Activated T-helper 1 cell treated with Interleukin-2 at 50 U/mL for 16 hours (primary cell): ENCODE results near the gene NUDT8.
A peak's percentile ranks its signal among the peaks of the same experiment; 100 is the strongest.
"Not testable (repeated sequence)": the region's sequence is repeated elsewhere in the genome, so short reads cannot be mapped to it uniquely, and the experiment has no call there.

Source experiments
- DNase-seq: peaks from one replicate; pipeline ENCODE4 v3.0.0-alpha.2; 2020; ENCODE audit warnings: low read depth

The NUDT8 gene

DNA sequence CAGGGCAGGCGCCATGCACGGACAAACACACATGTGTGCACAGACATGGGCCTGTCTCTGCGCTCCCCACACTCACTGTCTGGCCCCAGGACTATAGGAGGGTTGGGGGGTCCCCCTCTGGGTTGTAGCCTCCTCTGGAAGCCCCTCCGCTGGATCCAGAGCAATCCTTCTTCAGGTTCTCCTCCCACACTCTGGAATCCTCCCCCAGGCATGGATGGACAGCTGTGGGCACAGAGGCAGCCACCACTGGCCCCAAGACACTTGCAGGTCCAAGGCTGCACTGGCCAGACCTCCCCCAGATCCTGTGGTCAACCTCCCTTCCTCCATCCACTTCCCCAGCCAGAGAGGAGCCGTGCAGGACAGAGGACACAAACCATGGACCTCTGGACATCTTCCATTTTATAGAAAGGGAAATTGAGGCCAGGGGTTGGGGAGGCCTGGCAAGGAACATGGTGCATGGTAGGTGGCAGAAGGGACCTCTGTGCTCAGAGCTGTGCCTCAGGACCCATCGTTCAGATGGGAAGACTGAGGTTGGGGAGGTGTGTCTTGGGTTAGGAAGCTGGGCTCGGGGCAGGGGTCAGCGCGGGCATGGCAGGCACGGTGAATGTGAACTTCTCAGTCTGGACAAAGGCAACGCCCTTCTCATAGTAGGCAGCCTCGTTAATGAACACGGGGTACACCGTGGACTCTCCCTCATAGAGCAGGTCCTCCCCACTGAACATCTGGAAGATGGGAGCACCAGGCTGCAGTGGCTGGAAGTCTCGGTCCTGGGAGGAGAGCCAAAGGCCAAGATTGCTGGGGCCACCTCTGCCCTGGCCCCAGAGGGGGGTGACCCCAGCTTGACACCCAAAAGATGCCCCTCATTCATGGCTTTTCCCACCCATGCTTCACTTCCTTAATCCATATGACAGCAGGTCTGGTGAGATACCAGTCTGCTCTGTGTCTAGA is 12.7 kb upstream of the NUDT8 start:
- no peak for DNase-seq

DNA sequence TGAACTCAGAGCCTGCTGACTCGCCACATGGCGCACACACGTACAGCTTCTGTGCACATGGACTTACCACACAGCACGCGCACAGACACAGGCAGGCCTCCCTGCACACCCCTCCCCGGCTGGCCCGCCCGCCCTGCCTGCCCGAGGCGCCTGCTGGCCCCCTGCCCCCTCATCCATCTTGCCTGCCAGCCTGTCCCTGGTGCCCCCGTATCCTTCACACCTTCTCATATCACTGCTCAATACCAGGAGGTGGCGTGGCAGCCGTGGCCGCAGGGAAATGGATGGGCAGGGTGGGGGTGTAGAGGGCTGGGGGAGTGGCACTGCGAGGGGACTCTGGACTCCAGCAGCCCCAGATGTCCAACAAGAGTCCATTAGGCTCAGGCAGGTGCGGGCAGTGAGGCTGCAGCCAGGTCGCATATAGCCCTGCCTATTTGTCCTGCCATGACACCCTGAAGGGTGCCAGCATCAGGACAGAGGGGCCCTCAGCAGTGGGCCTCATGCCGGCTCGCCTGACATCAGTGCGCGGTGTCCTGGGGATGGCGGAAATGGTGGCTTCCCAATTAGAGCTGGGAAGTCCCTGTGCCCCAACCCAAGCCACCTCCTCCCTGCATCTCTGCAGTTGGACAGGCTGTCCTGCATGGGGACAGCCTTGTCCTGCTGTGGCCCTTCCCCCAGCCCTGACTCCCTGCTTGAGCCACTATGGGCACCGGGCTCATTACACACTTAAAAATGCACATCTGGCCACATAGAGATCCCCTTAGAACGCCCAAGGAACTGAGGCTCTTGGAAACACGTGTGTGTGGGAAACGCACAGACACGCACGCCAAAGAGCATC is 11.8 kb upstream of the NUDT8 start:
- DNase-seq = no peak

DNA sequence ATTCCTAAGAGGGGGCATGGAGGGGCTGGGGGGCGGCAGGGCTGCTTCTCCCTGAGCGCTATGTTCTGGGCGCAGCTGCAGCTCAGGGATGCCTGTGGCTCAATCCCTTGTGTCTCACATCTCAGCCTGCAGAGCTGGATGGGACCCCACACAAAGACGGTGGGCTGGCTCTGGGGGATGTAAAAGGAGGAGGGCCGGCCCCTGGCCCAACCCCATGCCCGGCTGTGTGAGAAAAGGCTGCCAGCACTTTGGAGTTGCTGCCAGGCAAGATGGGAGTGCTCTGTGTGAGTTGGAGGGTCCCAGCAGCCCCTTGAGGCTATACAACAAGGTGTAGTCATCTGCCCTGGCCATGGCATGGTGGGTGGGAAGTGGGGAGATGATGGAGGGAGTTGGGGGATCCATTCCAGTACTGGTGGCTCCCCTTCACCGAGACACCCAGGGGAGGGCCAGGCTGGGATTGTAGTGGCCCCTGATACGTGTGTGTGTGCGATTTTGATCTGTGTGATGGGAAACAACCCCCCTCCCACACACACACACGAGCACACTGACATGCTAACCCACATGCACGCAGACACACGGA is 11.1 kb upstream of the NUDT8 start:
- DNase-seq = no peak

DNA sequence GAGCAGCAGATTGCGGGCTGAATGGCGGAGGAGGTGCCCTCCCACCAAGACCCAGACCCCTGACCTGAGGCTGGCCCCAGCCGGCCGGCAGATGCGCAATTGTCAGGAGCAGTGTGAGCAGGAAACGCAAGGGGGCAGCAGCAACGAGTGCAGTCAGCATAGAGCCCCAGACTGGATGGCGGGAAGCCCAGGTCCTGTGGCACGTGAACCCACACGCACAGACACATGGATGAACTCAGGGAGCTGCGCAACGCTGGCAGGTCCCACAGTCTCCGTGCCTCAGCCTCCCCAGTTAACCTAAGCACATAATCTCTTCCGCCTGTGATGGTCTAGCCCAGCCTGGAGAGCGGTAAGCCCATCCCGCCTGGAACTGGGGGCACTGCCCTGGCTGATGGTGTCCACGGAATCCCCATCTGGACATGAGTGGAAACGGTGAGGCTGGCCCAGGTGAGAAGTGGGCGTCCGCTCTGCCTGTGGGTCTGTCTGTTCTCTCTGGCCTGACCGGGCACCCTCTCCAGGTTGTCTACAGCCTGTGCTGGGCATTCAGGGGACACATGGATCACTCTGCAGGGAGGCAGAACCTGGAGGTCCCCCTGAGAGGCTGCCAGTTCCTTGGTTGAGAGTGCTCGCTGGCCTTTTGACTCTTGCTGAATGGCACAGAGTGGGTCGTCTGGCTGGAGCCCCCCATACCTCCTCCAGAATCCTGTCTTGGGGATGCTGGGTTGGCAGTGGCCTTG is 10.5 kb upstream of the NUDT8 start:
- DNase-seq = peak; percentile 29

DNA sequence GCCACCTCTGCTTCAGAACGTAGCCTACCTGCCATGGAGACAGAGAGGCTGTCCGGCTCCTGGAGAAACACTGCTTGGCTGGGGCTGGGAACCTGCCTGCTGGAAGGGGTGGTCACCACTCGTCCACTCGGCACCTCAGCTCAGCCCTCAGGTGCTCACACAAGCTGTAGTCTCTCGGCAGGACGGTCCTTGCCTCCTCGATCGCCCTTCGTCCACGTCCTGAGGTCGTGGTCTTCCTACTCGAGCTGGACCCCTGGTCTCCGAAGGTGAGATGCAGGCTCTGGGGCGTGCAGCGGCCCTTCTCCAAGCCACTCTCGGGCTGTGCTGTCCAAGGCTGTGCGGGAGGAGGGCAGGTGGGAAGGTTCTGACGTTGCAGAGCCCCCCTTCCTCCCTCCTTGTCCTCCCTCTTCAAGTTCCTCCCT is 9.7 kb upstream of the NUDT8 start, which contains the start of gene TBX10:
TSS of gene TBX10 (minus strand) at position 326 of the 422 bp plus-strand sequence. CDS start at position 35, 291 bp downstream.
- no peak for DNase-seq

DNA sequence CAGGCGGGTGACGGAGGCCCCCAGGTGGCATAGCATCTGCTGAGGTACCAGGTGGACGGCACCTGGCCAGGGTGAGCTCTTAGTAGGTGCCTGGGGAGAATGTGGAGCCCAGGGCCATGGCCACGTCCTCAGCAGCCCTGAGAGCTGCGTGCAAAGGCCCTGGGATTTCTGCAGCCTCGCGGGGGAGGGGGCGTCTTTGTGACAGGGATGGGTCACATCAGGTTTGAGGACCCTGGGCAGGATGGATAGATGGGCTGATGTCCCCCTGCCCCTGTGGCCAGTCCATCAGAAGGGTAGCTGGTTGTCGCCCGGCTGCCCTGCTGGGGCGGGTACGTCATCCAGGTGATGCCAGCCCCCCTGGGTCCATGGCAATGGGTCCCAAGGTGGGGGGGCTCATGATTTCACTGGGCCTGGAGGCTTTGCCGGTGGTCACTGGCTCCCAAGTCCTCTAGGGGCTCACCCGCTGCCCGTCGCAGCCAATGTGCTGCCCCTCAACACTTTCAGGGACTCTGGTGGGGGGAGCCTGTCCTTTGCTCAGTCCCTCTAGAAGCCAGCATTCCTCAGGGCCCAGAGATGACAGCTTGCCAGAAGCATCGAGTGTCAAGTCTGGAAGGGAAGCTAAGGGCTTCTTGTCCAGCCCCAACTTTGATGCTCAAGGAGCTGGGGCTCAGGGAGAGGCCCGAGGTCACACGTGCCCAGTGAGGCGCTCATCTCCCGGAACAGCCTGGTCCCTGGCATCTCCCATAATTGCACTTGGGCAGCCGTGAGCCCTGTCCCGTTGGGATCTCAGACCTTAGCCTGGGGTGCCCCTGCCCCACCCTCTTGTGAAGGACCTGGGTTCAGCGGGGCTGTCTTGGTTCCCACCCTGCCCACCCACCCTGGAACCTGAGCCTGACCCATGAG is 9.0 kb upstream of the NUDT8 start:
- DNase-seq = no peak

DNA sequence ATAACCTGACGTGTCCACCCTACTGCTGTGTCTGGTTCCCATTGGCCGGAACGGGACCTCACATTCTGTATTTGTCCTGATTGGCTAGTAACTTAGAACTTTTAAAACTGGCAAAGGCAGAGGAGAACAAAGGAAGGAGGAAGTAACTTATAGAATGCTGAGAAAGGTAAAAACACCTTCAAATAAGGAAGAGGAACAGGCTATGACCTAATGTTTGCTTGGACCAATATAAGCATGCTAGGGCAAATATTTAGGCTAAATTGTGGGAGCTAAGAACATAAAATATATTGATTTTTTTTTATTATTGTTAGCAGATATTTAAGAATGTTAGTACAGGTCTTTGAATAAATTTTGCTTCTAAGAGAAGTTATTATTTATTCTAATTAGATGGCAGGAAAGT is 7.7 kb upstream of the NUDT8 start:
- DNase-seq = not testable (repeated sequence)

DNA sequence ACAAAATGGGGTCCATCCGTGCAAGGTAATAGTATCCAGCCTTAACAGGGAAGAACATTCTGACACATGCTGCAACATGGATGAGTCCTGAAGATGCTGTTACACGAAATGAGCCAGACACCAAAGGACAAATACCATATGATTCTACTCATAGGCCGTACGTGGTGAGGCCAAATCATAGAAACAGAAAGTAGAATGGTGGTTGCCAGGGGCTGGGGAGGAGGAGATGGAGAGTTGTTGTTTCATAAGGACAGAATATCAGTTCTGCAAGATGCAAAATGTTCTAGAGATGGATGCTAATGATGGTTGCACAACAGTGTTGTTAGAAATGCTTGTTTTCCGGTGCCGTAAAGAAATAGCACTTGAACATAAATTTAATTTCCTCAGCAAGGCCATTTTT is 7.2 kb upstream of the NUDT8 start:
- DNase-seq = no peak

DNA sequence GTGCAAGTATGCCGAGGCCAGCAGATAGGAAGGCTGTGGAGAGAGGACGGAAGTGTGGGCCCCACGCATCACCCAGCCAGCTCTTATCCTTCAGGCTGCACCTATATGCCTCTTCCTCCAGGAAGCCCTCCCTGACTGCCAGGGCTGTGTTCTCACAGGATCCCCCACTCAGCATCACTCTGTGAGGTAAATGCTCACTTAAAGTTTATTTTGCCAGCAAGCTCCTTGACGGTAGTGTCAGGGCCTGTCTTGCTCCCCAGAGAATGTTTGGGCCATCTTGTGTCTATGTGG is 5.4 kb upstream of the NUDT8 start:
- DNase-seq = no peak

DNA sequence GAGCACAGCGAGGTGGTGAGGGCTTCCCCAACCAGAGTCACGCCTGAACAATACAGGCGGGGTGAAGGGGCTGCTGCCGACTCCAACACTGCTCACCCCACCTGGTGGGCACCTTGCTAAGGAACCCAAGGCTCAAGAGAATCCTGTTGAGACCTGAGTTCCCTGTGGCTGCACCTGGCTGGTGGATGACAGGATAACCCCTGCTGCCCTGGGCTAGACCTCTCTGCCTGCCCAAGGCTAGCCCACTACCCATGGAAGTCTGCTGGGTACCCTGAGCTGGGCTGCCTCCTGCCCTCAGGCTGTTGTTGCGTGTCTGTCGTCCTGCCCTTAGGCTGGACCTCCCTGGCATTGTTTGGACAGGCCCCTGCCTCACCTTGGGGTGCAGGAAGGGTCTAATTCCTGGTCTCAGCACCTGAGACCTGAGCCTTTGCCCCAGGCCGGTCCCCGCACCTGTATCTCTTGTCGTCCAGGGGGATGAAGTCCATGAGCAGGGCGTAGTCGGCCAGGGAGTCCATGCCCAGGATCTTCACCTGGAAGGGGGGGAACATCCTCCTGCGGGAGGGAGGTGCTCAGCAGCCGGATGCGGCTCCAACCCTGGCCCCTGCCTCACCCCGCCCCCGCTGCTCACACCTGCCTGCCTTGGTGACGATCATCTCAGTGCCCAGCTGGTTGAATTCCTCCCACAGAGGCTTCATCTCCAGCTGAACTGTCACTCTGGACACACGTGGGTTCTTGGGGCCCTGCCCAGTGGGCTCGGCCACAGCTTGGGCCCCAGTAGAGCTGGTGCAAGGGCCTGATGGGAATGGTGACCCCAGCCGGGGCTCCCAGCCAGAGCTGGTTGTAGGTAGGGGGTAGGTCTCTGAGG is 4.9 kb upstream of the NUDT8 start:
- no peak for DNase-seq

DNA sequence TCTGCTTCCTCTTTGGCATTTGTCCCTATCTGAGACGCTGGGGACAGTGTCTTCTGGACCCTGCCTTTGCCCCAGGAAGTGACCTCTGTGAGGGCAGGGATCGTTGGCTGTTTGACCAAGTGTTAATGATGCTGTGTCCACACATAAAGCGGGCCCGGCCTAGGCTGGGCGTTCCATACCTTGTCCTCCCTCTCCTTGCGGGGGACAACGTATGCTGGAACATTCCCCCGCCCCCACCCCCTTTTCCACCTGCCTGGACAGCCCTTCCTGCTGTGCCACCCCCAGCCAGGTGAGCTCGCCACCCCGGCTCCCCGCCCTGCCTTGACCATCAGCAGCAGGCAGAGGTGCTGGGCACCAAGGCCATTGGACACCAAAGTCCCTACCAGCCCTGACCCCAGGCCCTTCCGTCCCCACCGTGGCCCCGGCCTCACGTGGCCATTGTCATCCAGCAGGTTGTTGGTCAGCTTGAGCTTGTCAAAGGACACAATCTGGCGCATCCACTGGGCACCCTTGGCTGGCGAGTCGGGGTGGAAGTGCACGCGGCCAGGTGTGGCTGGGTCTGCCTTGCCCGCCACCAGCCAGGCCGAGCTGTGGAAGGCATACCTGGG is 4.1 kb upstream of the NUDT8 start:
- no peak for DNase-seq

DNA sequence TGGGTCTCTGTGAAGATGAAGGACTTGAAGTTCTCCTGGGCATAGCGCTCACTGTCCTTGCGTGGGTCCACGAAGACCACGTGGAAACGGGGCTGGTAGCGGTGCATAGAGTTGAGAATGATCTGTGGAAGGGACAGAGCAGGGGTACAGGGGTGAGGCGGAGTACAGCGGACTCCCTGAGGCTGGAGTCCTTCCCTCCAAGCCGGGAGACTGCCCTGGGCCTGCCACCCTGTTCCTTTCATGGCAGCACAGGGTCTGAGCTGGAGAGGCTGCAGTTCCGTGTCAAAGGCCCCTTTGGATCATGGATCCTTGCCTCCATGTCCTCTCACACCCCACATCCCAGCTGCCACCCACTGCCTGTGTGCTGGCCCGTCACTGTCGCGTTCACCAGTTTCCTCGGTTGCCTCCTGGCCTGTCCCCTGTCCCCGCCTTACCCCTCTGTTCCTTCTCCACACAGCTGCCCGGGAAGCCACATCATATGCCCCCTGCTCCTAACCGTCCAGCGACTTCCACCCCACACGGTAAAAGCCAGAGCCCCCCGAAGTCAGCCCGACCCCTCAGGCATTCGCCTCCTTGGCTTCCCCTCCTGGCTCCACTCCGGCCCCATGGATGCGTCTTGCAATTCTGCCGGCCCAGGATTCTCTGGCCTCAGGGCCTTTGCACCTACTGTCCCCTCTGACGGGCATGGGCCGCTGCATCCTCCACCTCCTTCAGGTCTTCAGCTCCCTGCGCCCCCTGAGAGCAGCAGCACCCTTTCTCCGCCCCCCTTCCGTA is 3.4 kb upstream of the NUDT8 start:
- DNase-seq = no peak

DNA sequence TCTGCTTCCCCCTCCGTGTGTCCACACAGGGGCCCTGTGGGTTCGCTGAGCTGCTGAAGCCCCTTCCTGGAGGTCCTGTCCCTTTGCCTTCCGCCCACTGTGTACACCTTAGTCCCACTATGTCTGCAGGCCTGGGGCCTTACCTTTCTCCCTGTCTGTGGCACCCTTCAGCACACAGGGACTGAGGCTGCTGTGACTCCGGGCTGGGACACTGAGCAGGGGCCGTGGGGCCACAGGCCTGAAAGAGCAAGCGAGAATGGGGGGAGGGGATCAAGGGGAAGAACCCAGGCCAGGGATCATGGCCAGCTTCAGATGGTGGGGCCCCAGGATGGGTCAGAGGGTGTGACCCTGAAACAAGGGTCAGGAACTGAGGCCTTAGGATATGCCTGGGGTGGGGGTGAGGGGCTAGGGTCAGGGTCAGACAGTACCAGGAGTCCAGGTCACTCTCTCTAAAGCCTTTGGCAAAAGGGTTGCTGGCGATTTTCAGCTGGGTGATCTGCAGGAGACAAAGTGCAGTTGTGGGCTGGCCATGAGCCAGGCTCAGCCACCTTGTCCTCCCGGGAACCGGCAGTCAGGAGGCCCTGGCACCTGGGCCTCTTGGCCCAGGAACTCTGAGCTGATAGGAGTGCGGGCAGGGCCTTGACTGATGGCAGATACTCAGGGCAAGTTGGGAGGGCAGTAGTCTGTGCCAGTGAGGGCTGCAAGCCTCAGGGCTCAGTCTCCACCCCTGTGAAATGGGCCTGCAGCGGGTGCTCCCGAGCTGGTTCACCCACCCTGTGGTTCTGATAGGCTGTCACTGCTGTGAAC is 2.6 kb upstream of the NUDT8 start:
- no peak for DNase-seq

DNA sequence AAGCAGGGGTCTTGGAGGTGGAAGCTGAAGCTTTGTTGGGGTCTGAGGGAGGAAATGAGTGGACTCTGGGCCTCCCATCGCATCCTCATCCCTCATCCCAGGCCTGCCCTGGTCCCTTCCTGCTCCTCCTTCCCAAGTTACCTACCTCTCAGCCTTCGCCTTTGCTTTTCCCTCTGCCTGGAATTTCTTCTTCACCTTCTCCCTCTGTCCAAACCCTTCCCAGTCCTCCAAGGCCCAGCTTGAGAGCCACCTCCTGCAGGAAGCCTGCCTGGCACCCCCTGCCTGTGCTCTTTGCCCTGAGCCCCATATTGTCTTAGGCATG is 2.1 kb upstream of the NUDT8 start:
- DNase-seq = no peak

DNA sequence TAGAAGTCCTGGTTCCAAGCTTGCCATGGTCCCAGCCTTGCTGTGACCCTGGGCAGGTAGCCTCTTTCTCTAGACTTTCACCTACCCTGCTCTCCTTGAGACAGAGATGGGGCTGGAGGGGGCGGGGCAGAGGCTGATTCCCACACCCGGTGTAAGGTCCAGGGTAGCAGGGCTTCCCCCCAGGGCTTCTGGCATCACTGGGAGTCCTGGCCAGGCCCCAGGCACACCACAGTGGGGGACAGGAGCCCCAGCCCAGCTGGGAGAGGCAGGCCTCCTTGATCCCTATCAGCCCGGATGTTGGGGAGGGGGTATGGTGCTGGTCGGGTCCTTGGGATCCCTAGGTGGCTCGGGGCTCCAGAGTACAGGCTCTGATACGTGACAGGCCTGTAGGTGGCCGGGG is 1.7 kb upstream of the NUDT8 start:
- DNase-seq = no peak

DNA sequence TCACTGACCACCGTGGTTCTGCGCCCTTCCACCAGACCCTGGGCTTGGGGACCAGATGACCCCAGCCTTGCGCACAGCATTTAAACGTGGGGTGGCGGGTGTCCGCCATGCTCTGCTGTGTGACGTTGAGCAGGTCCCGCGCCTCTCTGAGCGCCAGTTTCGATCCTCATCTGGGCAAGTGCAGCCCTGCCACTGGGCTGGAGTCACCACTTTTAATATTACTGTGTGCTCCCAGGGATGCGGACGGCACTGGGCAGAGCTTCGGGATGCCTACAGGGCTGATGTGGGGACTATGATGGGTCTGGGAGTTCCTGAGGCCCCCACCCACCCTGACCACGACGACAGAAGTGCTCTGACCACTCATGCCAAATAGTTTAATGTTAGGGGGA is 1.2 kb upstream of the NUDT8 start:
- no peak for DNase-seq

DNA sequence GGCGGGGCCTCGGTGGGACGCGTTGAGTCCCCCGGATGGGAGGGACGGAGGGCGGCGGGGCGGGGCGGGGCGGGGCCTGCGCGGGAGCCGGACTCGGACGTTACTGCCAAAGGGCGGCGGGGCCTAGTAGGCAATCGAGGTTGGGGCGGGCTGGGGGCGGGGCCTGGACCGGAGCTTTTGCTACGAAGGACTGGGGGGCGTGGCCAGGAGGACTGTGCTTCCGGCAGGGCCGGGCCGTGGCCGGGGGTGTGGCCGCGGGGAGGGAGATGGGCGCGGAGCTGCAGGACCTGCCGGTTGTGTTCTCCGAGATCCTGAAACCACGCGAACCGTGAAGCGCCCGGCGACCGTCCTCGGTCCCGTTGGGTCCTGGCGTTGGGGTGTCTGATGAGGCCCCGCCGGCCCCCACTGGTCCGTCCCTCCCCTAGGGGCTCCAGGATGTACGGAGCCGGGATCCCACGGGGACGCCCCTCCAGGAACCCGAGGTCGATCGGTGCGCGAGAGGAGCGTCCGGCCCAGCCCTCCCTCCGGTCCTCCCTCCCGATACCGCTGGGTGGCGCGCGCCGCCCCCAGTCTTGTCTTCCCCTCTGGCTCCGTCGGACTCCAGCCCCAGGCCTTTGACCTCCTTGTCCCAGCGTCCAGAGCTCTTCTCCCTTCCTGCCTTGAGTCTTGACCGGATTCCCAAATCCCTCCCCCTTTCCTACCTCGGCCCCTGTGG is 648 bp upstream of the NUDT8 start:
- DNase-seq = peak; percentile 88
